GM04504 (cell line): ENCODE results near the gene MYPN.
"Not testable (repeated sequence)": the region's sequence is repeated elsewhere in the genome, so short reads cannot be mapped to it uniquely, and the experiment has no call there.

ENCODE experiments used
- DNase-seq: peaks from one replicate; pipeline ENCODE4 v3.0.0-alpha.2; 2012; ENCODE audit warnings: low read depth

The MYPN gene

GRCh38 chr10:68109331-68109730 is at the start of gene MYPN:
Gene MYPN (plus strand): TSS chr10:68109488. CDS start chr10:68121439, 11,951 bp downstream.
- DNase-seq: no peak

GRCh38 chr10:68067029-68067428 is 42.3 kb upstream of the MYPN start:
- no peak for DNase-seq

GRCh38 chr10:68067508-68067907 is 41.8 kb upstream of the MYPN start:
- no peak for DNase-seq

- no peak for DNase-seq
These were observed 35.7 kb upstream of the MYPN start for GRCh38 chr10:68073631-68074030.

- DNase-seq: no peak
These were observed 35.1 kb upstream of the MYPN start for GRCh38 chr10:68074031-68074774.

GRCh38 chr10:68074775-68075549 is 34.3 kb upstream of the MYPN start, which contains the start of gene HERC4:
Gene HERC4 (minus strand): TSS chr10:68075283. CDS start chr10:68073108, 2,175 bp downstream.
- peak; percentile 89 for DNase-seq

GRCh38 chr10:68075550-68076004 is 33.7 kb upstream of the MYPN start:
- no peak for DNase-seq

GRCh38 chr10:68076081-68076480 is 33.2 kb upstream of the MYPN start:
- not testable (repeated sequence) for DNase-seq

- DNase-seq: no peak
These were observed 32.3 kb upstream of the MYPN start for GRCh38 chr10:68077026-68077425.

- DNase-seq: no peak
These were observed 29.9 kb upstream of the MYPN start for GRCh38 chr10:68079434-68079833.

- DNase-seq: no peak
These were observed 28.3 kb upstream of the MYPN start for GRCh38 chr10:68080853-68081431.

GRCh38 chr10:68081916-68082315 is 27.4 kb upstream of the MYPN start:
- DNase-seq: no peak

- no peak for DNase-seq
These were observed 26.4 kb upstream of the MYPN start for GRCh38 chr10:68082872-68083271.

- no peak for DNase-seq
These were observed 25.3 kb upstream of the MYPN start for GRCh38 chr10:68083953-68084352.

- DNase-seq: no peak
These were observed 24.8 kb upstream of the MYPN start for GRCh38 chr10:68084469-68084868.

- DNase-seq: no peak
These were observed 23.3 kb upstream of the MYPN start for GRCh38 chr10:68086011-68086410.

GRCh38 chr10:68086910-68087684 is 22.2 kb upstream of the MYPN start:
- no peak for DNase-seq

- no peak for DNase-seq
These were observed 21.4 kb upstream of the MYPN start for GRCh38 chr10:68087685-68088401.

GRCh38 chr10:68088740-68089139 is 20.5 kb upstream of the MYPN start:
- no peak for DNase-seq

GRCh38 chr10:68090586-68090985 is 18.7 kb upstream of the MYPN start:
- no peak for DNase-seq

- DNase-seq: no peak
These were observed 16.8 kb upstream of the MYPN start for GRCh38 chr10:68092512-68092911.
